Fibroblast of lung (primary cell): ENCODE measurements around the gene BCAS1. TPM values are rescaled to one million over a fixed set of nuclear protein-coding genes. Genes with fewer than 3 reads are reported as not detected.
"Not testable (repeated sequence)": the region's sequence is repeated elsewhere in the genome, so short reads cannot be mapped to it uniquely, and the experiment has no call there.

Experiments used
- DNase-seq, 2 donors: peaks; one replicate each; pipeline versions ENCODE4 v3.0.0 to v3.0.0-alpha.2; 2010; ENCODE audit warnings: low read depth in 2 of 2
- H2AFZ ChIP-seq: 2 replicates; pipeline ENCODE4 v1.5.1; 2012; ENCODE audit warnings: low read length, control low read depth, inconsistent platforms
- H3K27ac ChIP-seq: 2 replicates; pipeline ENCODE4 v1.5.1; 2011; ENCODE audit warnings: low read length, control low read depth; ENCODE audit not compliant: insufficient read depth
- H3K27me3 ChIP-seq: 2 replicates; pipeline ENCODE4 v1.5.1; 2011; ENCODE audit warnings: mild to moderate bottlenecking, low read length; ENCODE audit not compliant: control insufficient read depth, insufficient read depth
- H3K36me3 ChIP-seq: 2 replicates; pipeline ENCODE4 v1.5.1; 2011; ENCODE audit warnings: low read length; ENCODE audit not compliant: control insufficient read depth, insufficient read depth
- H3K4me1 ChIP-seq: 2 replicates; pipeline ENCODE4 v1.5.1; 2011; ENCODE audit warnings: low read length; ENCODE audit not compliant: control insufficient read depth, insufficient read depth; ENCODE audit errors: extremely low read depth
- H3K4me2 ChIP-seq: 2 replicates; pipeline ENCODE4 v1.5.1; 2011; ENCODE audit warnings: low read length, control low read depth; ENCODE audit not compliant: insufficient read depth; ENCODE audit errors: extremely low read depth
- H3K4me3 ChIP-seq, 4 experiments: fragments of 200-600 bp in 1 of 4; sonication (generic) in 1 of 4; replicated peaks in 1 of 4; 2 replicates each; pipeline ENCODE4 v1.5.1; 2011 to 2016; ENCODE audit warnings: low read length in 4 of 4, low read depth in 3 of 4, mild to moderate bottlenecking in 3 of 4, control low read depth in 2 of 4, inconsistent platforms in 1 of 4, mixed read lengths in 1 of 4; ENCODE audit not compliant: insufficient read depth in 1 of 4; ENCODE audit errors: control extremely low read depth in 1 of 4
- H3K79me2 ChIP-seq: 2 replicates; pipeline ENCODE4 v1.5.1; 2012; ENCODE audit warnings: mild to moderate bottlenecking, low read length, inconsistent platforms; ENCODE audit not compliant: control insufficient read depth, insufficient read depth
- H3K9ac ChIP-seq: 2 replicates; pipeline ENCODE4 v1.5.1; 2011; ENCODE audit warnings: mild to moderate bottlenecking, low read length, control low read depth; ENCODE audit not compliant: insufficient read depth
- H3K9me3 ChIP-seq: 2 replicates; pipeline ENCODE4 v1.5.1; 2012; ENCODE audit warnings: low read depth, low read length; ENCODE audit not compliant: control insufficient read depth, insufficient read depth
- H4K20me1 ChIP-seq: 2 replicates; pipeline ENCODE4 v1.5.1; 2011; ENCODE audit warnings: low read length; ENCODE audit not compliant: control insufficient read depth, insufficient read depth; ENCODE audit errors: extremely low read depth
- CTCF ChIP-seq, 2 donors: IDR thresholded peaks in 1 of 2; conservative IDR thresholded peaks in 1 of 2; 1 replicate in 1 of 2; 2 replicates in 1 of 2; pipeline ENCODE4 v1.5.1; 2011 to 2012; ENCODE audit warnings: low read length in 2 of 2, control low read depth in 1 of 2, inconsistent platforms in 1 of 2, low read depth in 1 of 2, mild to moderate bottlenecking in 1 of 2
- EZH2 ChIP-seq: IDR thresholded peaks from 2 replicates; pipeline ENCODE4 v1.5.1; 2012; ENCODE audit warnings: low read length, control low read depth, mild to moderate bottlenecking; ENCODE audit errors: missing control alignments
- polyA plus RNA-seq, 2 donors: library from polyadenylated mRNA; depleted of rRNA in 1 of 2; stranded (reverse) in 1 of 2; unstranded in 1 of 2; fragments of >200 nt; gene quantifications; 2 replicates each; pipeline ENCODE4 v1.2.1, GENCODE V29; 2011 to 2012; ENCODE audit warnings: missing spikeins in 1 of 2
- total RNA-seq: library from RNA; depleted of rRNA; stranded (reverse); fragments of >200 nt; gene quantifications from 2 replicates; pipeline ENCODE4 v1.2.1, GENCODE V29; 2014

Gene BCAS1
- total and polyA plus RNA-seq, 2 donors (not counting 1 experiment from before 2014, with no cell fraction given) = 0.17 TPM; not detected in 1

GRCh38 chr20:54011346-54011745, 59.0 kb downstream of the BCAS1 start:
- Histone ChIP-seq H2AFZ (no peak overlapping the region), H3K27me3 (no peaks in the 10 kb centered on the region), H3K36me3 (no peaks in the 10 kb centered on the region), H3K9me3 (no peaks in the 10 kb centered on the region), H3K9ac (no peak overlapping the region), H3K27ac (no peak overlapping the region), H3K4me3 (no peak overlapping the region), H3K4me2 (no peak overlapping the region), H3K4me1 (no peaks in the 10 kb centered on the region), H4K20me1 (no peaks in the 10 kb centered on the region), H3K79me2 (no peaks in the 10 kb centered on the region)
- DNase-seq = no peak
- TF ChIP-seq CTCF (conservative IDR thresholded peaks at IDR 0.05 in 1 of 2, IDR thresholded peaks at IDR 0.05 in 1 of 2; ENCODE audit: low read depth in 1 of 2, low read length in 2 of 2) (no peak), EZH2 (no peak)

GRCh38 chr20:54006216-54006615, 64.2 kb downstream of the BCAS1 start:
- not testable (repeated sequence) for H3K79me2 ChIP-seq, H3K36me3 ChIP-seq, H3K4me1 ChIP-seq, H3K9ac ChIP-seq, H2AFZ ChIP-seq, H3K4me3 ChIP-seq, H3K4me2 ChIP-seq, H3K27me3 ChIP-seq, H3K27ac ChIP-seq, DNase-seq, H4K20me1 ChIP-seq, H3K9me3 ChIP-seq

DNA sequence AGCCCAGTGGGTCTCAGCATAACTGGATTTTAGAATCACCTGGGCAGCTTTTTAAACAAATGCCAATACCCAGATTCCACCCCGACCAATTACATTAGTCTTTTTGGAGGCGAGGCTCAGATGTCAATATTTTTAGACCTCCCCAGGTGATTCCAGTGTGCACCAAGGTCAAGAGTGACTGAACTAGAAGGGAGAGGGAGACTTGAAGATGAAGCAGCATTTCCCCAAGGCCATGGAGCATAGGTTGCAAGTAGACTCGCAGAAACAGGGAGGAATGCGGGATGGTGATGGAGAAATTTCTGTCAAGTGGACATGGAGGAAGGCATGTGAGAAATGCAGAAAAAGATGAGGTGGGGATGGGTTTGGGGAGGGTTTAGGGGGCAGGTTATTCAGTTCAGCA, 64.9 kb downstream of the BCAS1 start:
- Histone ChIP-seq H4K20me1 (no peaks in the 10 kb centered on the region), H3K4me3 (no peak overlapping the region), H3K79me2 (no peaks in the 10 kb centered on the region), H3K36me3 (no peaks in the 10 kb centered on the region), H3K9ac (no peak overlapping the region), H2AFZ (no peak overlapping the region), H3K27me3 (no peaks in the 10 kb centered on the region), H3K4me2 (no peak overlapping the region), H3K4me1 (no peaks in the 10 kb centered on the region), H3K9me3 (no peaks in the 10 kb centered on the region), H3K27ac (no peak overlapping the region)
- DNase-seq = no peak
- TF ChIP-seq CTCF (conservative IDR thresholded peaks at IDR 0.05 in 1 of 2, IDR thresholded peaks at IDR 0.05 in 1 of 2; ENCODE audit: low read depth in 1 of 2, low read length in 2 of 2) = no peak
- TF ChIP-seq EZH2 = no peak
